Putamen (tissue), 1 donor: Measurements from ENCODE around the gene MITD1.
A peak's percentile ranks its signal among the peaks of the same experiment; 100 is the strongest.
"Not testable (repeated sequence)": the region's sequence is repeated elsewhere in the genome, so short reads cannot be mapped to it uniquely, and the experiment has no call there.

Source experiments
- DNase-seq: peaks from one replicate; pipeline ENCODE4 v3.0.0-alpha.2; 2016; ENCODE audit warnings: low spot score

MITD1 gene

DNA sequence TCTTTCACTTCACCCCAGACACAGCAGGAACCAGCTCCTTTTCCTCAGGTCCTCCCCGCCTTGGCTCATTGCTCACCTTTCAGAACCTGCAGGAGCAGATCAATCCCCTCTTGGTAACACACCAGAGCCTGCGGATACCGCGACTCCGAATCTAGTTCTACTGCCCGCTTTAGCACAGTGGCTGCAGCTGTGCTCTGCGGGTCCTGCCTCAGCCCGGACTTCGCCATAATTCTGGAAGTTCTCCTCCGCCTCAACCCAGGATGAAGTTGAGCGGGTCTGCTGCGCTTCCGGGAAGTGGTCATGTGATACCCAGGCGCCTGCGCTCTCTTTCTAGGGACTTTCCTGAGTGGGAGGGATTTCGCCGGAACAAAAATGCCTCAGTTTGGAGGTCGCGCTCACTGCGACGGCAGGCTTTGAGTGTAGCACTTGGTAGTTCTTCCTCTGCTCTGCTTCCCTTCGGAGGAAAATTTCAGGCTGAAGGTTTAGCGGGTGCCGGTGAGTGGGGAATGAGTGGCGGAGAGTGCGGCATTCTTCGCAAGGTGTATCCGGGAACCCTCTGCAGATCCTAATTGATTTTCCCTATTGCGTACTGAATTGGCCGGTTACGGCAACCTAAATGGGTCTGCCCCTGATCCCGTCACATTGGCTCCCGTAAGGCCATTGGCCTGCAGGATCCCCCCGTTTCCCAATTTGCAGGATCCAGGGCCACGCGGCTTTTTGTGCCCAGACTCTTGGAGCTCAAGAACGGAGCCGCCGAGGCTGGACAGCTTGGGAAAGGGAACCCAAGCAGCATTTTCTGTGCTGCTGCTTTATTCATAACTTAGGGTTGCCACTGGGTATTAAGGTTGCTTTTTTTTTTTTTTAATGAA, at the start of gene MITD1, which contains the start of gene MRPL30:
TSS of gene MITD1 (minus strand) at position 304 of the 869 bp plus-strand sequence. CDS start at position 227, 77 bp downstream.
TSS of gene MRPL30 (plus strand) at position 430 of the 869 bp plus-strand sequence. CDS start 5,020 bp downstream, outside the sequence.
- peak; percentile 98 for DNase-seq

DNA sequence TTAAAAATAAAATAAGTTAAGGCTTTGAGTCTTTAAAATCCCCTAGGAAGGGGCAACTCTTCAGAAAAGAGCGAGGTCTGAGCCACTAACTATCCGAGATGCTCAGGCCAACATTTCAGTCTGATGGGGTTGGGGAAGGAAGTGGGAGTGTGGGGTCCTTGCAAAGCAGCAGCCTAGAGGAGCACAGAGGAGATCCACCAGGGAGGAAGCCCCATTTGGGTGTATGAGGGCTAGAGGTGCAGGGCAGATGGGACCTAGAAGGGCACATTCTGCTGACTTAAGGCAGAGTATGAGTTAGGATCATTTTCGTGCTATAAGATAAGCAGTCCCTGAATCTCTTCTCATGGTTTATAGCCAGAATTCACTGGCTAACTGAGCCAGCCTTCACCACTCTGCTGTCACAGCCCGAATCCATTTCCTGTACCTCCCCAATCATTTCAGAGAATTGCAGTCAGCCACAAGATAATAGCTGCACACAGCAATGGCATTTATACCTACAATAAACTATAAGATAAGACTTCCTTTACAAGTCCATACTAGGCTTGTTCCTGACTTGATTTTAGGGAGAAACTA, 37.2 kb upstream of the MITD1 start:
- no peak for DNase-seq

DNA sequence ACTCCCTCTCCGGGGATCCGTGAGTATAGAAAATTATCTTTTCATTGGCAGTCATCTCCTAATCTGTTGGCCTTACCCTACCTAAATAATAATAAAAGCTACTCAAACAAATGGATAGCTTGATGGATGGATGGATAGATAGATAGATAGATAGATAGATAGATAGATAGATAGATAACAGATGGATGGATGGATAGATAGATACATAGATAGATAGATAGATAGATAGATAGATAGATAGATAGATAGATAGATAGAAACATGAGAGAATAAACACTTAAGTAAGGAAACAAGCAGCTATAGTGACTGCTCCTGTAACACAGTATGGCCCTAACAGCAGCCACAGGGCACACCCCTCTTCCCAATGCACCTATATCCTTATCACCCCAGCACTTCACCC, 35.2 kb upstream of the MITD1 start:
- no peak for DNase-seq

DNA sequence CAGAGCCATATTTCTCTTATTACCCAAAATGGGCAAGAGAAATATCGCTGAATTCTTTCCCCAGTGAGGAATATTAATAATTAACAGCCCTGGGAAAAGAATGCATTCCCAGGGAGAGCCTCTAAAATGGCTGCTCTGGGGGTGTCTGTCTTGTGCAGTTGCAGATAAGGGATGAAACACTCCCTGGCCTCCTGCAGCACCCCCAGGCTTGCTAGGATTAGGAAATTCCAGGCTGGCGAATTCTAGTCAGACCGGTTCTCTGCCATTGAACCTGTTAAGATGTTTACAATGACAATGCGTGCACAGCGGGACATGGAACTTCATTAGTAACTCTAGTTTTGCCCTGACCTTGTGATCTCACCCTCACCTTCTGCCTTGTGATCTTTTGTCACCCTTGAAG, 24.6 kb upstream of the MITD1 start:
- DNase-seq: no peak

DNA sequence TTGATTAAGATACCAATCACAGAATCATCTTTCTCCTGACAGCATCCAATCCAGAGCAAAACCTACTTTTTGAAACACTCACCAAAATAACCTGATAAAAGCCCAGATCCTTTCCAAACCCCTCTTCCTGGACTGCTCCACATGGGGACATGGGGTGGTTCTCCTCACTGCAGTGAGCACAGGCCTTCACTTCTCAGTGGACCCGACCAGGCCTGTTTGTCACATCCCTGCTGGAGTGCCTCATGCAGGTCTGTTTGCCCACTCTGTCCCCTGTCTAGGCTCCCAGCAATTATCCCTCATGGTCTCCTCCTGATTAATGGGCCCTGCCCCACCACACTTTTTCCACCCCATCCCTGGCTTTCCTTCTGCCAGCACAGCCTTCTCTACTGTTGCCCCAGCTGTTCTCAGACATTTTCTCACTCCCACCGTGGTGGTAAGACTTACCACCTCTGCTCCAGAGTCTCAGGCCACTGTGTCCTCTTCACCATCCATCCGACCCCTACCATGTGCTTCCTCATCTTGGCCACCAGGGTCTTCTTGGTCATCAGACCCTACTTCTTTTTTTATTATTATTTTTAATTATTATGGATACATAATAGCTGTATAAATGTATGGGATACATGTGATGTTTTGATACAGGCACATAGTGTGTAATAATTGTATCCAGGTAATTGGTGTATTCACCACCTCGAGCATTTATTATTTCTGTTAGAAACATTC, 21.3 kb upstream of the MITD1 start:
- no peak for DNase-seq

DNA sequence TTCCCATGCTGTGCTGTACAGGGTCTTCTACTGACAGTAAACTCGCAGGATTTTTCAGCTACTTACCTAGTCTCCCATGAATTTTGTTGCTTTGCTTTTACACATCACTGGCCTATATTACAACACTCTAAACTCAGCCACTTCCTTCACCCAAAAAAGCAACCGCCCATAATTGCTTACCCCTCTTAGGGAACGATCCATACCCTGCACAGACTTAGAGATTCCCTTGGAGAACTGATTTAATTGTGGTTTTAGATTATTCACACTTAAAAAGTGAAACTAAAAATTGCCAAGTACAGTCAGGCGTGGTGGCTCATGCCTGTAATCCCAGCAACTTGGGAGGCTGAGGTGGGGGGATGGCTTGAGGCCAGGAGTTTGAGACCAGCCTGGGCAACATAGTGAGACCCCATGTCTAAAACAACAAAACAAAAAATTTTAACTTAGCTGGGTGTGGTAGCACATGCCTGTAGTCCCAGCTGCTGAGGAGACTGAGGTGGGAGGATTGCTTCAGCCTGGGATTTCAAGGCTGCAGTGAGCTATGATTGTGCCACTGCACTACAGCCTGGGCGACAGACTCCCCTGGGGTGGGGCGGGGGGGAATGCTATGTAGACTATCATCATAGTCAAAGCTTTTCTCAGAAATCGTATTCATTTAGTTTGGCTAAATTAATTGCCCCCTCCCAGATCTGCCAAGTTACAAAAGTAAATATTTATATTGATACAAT, 19.4 kb upstream of the MITD1 start:
- no peak for DNase-seq

DNA sequence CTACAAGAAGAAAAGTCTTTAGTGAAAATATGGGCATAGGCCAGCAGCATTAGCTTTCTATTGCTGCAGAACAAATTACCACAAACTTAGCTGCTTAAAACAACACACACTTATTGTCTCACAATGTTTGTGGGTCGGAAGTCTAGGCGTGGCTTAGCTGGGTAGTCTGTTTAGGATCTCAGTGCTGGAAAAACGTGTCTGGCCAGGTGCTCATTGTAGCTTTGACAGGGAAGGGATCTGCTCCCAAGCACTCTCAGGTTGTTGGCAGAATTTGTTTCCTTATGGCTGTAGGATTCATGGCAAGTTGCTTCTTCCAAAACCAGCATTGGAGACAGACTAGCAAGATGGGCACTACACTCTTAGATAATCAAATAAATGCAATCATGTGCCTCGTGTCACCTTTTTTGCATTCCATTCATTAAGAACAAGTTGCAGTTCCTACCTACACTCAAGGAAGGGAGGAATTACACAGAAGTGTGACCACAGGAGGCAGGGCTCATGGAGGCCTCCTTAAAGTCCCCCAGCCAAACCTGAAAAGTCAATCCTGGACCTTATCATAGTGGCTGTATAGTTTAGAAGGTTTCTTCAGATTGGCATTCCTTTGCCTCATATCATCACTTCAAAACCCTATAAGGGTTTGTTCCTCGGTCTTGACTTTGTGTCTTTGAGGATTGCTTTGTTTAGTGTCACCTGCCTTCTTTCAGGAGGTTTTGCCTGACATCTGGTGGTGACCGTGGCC, 17.4 kb upstream of the MITD1 start:
- no peak for DNase-seq

DNA sequence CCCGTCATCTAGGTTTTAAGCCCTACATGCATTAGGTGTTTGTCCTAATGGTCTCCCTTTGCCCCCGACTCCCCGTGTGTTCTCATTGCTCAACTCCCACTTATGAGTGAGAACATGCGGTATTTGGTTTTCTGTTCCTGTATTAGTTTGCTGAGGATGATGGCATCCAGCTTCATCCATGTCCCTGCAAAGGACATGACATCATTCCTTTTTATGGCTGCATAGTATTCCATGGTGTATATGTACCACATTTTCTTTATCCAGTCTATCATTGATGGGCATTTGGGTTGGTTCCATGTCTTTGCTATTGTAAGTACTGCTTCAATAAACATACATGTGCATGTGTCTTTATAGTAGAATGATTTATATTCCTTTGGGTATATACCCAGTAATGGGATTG, 11.5 kb upstream of the MITD1 start:
- DNase-seq: not testable (repeated sequence)

DNA sequence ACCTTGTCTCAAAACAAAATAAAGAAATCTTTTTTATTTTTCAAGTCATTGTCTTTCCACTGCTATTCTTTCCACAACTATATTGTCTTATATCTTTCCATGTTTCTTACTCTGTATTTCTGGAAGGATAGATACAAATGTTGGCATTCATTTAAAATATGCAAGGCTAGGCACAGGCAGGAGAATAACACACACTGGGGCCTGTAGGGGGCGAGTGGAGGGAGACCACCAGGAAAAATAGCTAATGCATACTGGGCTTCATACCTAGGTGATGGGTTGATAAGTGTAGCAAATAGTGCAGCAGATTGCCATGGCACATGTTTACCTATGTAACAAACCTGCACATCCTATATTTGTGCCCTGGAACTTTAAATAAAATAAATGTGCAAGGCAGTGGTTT, 9.7 kb upstream of the MITD1 start:
- no peak for DNase-seq

DNA sequence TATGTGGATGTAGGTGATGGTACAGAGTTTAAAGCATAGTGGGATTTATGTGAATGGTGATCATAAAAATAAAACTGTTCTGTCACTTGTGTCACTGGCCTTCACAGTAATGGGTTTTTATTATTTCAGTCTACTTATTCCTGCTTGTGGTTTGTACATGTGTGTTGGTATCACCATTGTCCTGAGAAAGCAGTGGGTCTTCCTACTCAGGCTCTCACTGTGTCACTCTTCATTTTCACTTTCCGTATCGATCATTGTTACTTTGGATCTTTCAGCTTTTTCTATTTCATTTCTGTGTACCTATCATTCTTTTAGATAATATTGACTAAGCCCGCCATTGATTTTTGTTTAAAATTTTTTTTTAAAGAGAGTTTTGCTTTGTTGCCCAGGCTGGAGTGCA, 7.5 kb upstream of the MITD1 start:
- DNase-seq: no peak

DNA sequence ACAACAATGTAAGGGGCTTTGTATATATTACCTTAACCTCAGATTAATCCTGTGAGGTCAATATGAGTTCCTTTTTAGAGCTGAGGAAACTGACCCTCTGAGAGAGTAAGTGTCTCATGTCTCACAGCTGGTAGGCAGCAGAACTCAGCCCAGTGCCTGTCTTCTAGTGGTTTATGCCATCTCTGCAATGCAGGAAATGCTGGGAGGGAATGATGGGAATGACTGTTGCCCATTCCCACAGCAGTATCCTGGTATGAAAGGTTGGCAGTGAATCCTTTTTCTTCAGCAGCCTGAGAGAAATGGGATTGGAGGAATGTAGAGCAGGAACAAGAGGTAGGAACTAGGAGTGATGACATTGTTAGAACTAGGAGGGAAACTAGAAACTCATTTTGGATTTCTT, 6.2 kb upstream of the MITD1 start:
- no peak for DNase-seq

DNA sequence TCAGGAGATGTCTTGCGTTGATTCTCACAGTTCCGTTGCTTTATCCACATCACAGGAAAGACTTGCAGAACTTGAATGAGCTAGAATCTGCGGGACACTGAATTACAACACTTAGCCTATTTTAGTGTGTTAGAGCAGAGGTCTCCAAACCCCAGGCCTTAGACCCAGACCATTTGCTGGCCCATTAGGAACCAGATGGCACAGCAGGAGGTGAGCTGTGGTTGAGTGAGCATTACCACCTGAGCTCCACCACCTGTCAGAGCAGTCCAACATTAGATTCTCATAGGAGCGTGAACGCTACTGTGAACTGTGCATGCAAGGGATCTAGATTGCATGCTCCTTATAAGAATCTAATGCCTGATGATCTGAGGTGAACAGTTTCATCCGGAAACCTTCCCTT, 4.0 kb upstream of the MITD1 start:
- DNase-seq: no peak

DNA sequence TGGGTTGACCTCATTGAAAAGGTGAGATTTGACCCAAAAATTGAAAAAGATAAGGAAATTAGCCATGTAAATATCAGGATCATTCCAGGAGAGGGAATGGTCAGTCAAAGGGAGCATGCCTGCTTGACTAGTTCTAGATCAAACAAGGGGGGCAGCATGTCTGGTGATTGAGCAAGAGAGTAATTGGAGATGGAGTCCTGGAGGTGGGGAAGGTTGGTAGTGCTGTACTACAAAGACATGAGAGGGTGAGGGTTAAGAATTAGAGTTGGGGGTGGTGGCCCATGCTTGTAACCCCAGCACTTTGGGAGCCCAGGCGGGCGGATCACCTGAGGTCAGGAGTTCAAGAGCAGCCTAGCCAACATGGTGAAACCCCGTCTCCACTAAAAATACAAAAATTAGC, 2.2 kb upstream of the MITD1 start:
- DNase-seq: no peak

DNA sequence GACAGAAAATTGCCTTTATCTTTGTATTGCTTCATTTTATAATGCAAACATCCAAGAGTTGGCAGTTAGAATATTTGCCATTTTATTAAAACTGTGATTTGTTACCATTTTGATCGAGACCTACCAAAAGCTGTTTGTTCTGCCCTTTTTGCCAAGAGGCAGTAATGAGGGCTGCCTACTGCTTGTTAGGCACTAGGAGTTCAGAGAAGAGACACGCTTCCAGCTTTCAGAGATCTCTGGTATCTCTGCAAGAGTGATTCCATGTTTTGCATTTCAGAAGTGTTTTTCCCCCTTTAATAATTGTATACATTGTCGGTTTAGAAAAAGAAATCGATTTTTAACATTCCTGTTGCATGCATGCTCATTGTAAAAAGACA, 754 bp upstream of the MITD1 start:
- no peak for DNase-seq

DNA sequence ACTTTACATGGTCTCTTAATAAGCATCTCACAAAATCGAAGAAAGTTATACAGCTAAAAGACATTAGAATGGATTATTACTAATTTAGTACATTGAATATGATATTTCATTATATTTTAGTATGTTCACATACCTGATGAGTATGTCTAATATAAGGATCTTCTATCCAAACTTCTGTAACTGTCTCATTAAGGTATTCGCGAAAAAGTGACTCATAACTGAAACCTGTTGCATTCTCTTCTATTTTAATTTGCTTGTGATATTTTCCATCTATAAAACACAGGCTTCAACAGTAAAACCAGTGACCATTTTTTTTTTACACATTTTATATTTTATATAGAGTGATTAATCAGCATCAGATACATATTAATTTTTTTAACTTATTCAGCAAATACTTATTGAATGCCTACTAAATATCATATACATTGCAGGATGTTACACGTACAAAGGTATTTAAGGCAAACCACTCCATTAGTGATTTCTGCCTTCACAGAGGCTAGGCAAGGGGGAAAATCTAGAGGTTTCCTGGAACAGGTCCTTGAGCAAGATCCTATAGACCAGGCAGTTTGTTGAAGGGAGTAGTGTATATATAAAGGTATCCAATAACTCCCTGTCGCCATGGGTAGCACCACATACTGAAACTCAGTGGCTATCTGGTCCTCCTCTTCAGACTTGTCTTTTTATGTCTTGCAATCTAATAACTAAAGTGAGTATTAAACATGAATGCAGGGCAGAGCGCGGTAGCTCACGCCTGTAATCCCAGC, 9.3 kb downstream of the MITD1 start:
- no peak for DNase-seq

DNA sequence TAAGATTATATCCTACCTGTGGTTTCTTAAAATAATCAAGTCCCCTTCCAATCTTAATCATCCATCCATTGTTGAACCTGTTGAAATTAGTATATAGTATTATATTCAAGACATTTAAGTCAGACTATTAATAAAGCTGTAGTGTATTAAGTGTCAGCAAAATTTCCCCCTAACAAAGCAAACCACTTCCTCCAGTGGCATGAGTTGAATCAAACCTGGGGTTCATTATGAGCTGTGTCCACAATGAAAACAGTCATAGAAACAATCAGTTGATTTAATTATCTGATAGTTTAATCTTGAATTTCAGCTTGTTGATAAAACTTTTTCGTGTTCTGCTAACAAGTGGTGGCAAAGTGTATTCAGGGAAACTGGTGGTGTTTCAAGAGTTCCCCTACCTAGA, 11.3 kb downstream of the MITD1 start:
- no peak for DNase-seq

DNA sequence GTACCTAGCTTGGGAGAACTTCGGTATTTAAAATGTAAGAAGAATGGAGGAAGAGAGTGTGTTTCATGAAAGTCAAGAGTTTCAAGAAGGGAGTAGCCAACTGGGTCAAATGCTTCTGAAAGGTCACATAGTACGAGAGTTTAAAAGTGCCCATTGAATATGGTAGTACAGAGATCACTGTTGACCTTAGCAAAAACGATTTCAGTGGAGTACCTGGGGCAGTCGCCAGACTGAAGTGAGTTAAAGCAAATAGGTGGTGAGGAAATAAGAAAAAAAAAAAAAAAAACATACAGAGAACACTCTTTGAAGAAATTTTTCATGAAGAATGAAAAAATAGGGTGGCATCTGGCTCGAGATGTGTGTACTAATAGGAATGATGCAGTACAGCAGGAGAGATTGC, 14.6 kb downstream of the MITD1 start:
- no peak for DNase-seq

DNA sequence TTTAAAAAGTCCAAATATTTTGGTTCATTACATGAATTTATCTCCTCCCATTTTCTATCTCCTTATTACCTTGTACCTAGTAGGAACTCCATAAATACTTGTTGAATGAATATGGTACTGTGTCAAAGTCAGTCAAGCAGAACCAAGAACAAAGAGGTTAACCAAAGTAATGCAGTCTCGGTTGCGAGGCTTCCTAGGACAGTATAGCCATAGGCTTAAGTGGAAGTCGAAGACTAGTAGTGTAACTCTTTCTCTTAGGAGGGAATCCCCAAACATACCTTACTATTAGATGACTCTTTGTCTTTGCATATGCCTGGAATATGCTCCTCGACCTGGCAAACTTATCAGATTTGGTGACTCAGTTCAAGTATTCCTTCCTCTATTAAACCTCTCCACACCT, 21.3 kb downstream of the MITD1 start:
- DNase-seq: no peak

DNA sequence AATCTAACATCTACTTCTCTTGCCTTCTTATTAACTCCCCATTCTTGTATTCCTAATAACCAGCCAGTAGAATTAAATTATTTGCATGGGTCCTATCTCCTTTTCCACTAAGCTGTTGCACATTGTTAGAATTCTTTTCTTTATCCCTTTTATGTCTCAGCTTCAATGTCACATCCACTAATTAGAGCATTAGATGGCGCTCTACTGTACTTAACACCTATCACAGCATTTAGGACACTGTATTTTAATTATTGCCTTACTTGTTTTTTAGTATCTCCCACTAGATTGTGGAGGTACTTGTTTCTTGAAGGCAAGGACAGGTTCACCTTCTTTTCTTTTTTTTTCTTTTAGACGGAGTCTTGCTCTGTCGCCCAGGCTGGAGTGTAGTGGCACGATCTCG, 22.3 kb downstream of the MITD1 start:
- no peak for DNase-seq

DNA sequence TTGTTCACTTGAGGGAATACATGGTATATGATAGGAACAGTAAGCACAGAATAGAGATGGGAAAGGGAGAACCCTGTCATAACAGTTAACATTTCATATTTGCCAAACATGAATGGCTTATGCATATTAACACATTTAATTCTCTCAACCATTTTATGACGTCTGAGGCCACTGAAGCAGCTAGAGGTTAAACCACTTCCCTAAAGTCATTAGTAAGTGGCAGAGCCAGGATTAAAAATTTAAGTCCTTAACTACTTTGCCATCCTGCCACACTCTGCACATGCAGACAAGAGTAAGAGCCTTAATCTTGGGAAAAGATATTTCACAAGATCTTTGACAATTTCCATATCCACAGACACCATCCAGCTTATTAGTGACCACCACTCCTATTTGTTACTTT, 24.0 kb downstream of the MITD1 start:
- DNase-seq: no peak
